Jurkat, Clone E6-1 (cell line): ENCODE data around the gene FBXO46.
"Not testable (repeated sequence)": the region's sequence is repeated elsewhere in the genome, so short reads cannot be mapped to it uniquely, and the experiment has no call there.

Source experiments
- DNase-seq: peaks from one replicate; pipeline ENCODE4 v3.0.0-alpha.2; 2011; ENCODE audit warnings: low read depth, low spot score
- H3K4me3 ChIP-seq: 2 replicates; pipeline ENCODE4 v1.5.1; 2011; ENCODE audit warnings: mild to moderate bottlenecking, low read length, control low read depth, moderate library complexity

The FBXO46 gene

DNA sequence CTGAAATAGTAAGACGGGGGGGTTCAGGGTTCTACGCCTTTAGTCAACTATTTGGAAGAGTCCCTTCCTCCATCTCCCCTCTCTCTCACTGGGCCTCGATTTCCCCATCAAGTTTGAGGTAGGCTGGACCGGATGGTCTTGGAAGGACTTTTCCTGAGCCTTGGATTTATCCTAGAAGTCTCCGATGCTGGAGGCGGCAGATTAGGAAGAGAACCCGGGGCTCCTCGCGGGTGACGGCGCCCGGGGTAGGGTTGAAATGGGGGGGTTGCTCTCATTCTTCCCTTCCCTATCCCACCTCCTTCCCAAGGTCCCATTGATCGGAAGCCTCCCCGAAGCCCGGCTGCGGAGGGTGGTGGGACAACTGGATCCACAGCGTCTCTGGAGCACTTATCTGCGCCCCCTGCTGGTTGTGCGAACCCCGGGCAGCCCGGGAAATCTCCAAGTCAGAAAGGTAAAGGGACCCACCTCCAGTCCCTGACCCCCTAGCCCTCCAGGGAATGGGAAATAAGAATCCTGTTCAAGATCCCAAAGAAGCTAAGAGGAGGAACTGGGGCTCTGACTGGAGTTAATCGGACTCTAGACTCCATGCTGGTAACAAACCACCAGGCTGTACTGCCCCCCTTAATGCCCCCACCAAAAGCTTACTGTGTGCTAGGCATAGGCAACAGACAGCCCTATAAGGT lies 37.4 kb downstream of the FBXO46 start:
- no peak for DNase-seq
- H3K4me3 ChIP-seq: peak overlapping the region; percentile 97

DNA sequence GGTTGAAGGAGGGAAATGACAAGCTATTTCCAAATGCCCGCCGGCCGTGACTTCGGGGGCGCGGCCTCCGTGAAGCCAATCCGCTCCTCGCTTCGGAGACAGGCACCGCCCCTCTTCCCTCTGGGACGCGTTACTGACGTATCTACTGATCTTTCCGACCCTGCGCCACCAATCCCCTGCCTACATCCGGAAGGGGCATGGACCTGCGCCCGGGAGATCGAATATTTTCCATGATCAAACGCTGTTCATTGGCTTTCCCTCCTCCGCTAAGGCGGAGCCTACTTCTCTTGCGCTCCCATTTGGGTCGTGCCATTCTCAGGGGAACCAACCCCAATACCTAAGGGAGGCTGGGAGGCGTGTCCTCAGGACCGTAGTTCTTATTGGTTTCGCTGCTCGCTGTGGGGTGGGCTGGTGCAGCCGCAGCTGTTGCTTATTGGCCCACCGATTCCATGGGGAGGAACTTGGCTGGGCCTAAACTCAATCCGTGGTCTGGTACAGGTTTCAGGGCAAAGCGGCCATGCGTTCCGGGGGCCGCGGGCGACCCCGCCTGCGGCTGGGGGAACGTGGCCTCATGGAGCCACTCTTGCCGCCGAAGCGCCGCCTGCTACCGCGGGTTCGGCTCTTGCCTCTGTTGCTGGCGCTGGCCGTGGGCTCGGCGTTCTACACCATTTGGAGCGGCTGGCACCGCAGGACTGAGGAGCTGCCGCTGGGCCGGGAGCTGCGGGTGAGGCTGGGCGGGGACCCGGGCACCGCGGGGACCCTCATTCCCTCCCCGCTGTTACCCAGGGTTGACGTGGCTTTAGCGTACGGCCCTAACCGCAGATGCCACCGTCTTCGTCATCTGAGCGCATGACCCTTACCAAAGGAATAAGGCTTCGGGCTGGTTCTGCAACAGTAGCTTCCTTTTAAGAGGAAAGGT lies 38.2 kb downstream of the FBXO46 start, which contains the start of gene QPCTL:
Gene QPCTL, plus strand, starts transcription at position 480 of the 919 bp plus-strand sequence. Its CDS starts 38 bp downstream, at position 518.
- H3K4me3 ChIP-seq: peak within 1 kb of the TSS; percentile 97
- DNase-seq: peak; percentile 100

DNA sequence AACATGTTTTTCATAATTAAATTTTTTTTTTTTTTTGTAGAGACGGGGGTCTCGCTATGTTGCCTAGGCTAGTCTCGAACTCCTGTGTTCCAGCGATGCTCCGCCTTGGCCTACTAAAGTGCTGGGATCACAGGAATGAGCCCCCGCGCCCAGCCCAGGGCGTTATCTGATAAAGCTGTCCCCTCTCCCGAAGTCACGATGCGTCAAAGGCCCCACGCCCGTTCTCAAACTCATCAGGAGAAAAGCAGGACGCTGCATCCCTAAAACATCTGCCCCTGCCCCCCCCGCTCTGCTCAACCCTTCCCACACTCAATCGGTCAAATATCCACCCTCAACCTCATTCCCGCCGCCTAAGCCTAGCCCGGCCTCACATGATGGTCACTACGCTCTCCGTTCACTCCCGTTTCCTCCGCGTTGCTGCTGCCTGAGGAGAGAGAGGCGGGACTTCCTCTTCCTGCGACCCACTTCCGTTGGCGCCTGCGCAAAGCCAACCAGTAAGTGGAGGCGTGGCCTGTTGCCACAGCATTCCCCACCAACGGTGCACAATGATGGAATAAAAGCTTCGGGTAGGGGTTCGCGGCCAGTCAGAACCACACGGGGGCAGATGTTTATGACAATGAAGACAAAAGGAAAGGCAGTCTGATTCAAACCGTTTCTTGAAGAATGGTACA lies 39.0 kb downstream of the FBXO46 start, which contains the start of gene SNRPD2:
Gene SNRPD2, minus strand, starts transcription at position 438 of the 671 bp plus-strand sequence. Its CDS starts 65 bp downstream, at position 373.
- peak; percentile 87 for DNase-seq
- peak within 1 kb of the TSS; percentile 97 for H3K4me3 ChIP-seq

DNA sequence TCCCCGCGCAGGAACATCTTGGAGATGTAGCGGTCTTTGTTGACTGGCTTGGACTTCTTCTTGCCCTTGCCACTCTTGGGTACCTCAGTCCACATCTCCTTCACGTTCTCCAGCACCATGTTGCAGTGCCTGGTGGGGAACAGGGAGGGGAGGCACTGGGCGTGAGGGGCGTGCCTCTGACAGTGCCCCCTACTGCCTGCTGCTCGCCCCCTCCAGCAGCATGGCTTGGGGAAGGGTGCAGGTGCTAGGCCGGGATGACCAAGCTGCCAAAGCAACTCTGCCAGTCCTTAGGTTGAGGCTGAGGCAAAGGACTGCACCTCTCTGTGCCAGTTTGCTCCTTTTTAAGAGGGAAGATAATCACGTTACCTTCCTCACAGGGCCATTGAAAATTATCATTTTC lies 43.1 kb downstream of the FBXO46 start:
- no peak for DNase-seq

DNA sequence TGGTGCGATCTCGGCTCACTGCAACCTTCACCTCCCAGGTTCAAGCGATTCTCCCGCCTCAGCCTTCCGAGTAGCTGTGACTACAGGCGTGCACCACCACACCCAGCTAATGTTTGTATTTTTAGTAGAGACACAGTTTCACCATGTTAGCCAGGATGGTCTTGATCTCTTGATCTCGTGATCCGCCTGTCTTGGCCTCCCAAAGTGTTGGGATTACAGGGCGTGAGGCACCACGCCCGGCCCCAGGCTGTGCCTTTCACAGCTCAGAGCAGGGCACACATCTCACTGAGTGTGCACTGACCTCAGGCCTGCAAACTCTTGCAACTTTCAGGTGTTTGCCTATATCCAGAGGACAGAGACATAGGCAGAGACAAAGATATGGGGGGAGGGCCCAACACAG lies 45.7 kb downstream of the FBXO46 start:
- not testable (repeated sequence) for DNase-seq

More for the DNA sequence above, 43.1 kb downstream of the FBXO46 start:
- H3K4me3 ChIP-seq: no peak overlapping the region

DNA sequence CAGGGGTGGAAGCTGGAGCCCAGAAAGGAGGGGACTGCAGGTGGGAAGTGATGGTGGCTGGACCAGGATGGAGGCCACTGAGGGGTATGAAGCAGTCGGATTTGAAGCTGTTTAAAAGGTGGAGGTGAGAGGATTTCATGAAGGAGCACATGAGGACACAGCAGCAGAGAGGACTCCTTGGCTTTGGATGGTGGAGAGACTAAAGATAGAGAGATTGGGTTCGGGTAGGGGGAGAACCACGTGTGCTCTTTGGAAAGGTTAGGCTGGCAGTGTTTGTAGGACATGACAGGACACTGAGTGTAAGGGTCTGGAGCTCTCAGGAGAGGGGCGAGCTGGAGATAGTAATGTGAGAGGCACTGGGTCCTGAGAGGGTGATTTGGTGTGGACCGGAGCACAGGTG lies 47.8 kb downstream of the FBXO46 start:
- H3K4me3 ChIP-seq: no peak overlapping the region
- no peak for DNase-seq

More for the DNA sequence above, 45.7 kb downstream of the FBXO46 start:
- H3K4me3 ChIP-seq: not testable (repeated sequence)

DNA sequence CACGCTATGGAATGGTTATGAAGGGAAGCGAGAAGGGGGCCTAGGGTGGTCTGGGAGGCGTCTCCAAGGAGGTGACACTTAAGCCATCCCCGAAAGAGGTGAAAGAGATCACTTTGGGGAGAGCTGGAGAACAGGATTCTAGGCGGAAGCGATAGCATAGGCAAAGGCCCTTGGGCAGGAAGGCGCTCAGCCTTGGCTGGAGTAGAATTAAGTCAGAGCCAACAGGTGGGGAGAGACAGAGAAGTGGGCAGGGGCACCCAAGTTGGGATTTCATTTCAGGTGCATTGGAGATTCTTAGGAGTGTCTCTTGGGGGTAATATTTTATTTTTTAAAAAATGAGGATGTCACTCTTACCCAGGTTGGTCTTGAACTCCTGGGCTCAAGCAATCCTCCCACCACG lies 48.6 kb downstream of the FBXO46 start:
- no peak for DNase-seq
- no peak overlapping the region for H3K4me3 ChIP-seq

DNA sequence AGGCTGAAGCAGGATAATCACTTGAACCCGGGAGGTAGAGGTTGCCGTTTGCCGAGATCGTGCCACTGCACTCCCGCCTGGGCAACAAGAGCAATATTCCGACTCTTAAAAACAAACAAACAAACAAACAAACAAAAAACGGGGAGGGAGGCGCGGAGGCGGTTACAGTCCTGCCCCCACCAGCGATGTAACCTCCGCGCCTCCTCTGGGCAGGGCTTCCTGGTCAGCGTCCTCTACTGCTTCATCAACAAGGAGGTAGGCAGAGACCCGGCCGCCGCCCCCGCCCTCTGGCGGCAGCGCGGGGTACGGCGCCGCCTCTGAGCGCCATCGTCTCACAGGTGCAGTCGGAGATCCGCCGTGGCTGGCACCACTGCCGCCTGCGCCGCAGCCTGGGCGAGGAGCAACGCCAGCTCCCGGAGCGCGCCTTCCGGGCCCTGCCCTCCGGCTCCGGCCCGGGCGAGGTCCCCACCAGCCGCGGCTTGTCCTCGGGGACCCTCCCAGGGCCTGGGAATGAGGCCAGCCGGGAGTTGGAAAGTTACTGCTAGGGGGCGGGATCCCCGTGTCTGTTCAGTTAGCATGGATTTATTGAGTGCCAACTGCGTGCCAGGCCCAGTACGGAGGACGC lies 49.2 kb downstream of the FBXO46 start:
- H3K4me3 ChIP-seq: peak overlapping the region; percentile 44
- DNase-seq: peak; percentile 71

DNA sequence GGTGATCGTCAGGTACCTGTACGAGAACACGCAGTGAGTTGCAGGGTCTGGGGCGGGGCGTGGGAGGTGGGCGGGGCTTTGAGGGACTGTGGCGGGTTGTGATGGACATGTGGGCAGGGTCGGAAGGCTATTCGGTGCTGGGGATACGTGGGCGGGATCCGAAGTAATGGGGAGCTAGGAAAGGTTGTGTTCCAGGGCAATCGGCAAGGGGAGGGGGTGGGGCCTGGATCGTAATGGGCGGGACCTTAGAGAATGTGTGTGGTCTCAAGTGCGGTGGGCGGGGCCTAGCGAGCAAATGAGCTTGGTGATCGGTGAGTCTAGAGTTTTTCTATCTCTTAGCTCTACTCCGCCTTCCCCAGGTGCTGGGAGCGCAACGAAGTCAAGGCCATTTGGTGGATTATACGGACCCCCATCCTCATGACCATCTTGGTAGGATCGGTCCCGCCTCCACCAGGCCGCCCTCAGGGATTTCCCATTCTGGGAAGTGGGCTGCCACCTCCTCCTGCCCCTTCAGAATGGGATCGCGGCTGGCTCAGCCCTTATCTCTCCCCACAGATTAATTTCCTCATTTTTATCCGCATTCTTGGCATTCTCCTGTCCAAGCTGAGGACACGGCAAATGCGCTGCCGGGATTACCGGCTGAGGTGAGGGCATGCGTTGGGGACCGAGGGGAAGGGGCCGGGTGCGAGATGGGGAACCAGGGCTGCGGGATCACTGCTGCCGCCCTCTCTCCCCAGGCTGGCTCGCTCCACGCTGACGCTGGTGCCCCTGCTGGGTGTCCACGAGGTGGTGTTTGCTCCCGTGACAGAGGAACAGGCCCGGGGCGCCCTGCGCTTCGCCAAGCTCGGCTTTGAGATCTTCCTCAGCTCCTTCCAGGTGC lies 53.1 kb downstream of the FBXO46 start:
- no peak overlapping the region for H3K4me3 ChIP-seq
- DNase-seq: no peak

DNA sequence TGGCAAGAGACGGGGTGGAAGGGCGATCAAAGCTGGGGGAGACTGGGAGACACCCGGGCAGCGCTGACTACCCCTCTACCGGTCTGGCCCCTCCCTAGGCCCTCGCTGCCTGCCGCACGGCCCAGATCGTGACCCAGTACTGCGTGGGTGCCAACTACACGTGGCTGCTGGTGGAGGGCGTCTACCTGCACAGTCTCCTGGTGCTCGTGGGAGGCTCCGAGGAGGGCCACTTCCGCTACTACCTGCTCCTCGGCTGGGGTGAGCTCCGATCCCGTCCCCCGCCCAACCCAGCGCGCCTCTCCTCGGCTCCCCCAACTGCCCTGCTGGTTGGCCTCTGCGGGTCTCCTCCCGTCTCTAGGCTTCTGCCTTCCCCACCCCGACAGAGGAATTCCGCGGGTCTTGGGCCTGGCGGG lies 53.8 kb downstream of the FBXO46 start:
- DNase-seq: no peak
- no peak overlapping the region for H3K4me3 ChIP-seq

DNA sequence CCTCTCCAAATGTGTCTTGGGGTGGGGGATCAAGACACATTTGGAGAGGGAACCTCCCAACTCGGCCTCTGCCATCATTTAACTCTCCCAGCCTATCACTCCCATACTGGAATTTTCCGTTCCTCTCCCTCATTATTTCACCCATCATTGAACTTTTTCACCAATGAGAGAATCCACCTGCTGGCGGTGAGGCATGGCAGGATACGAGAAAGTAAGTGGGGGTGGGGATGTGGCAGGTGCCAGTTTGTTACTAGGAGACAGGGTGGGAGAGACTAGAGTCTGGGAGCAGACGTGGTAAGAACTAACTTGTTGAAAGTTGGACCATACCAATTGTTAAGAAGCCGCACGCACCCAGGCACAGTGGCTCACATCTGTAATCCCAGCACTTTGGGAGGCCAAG lies 55.8 kb downstream of the FBXO46 start:
- no peak overlapping the region for H3K4me3 ChIP-seq
- DNase-seq: no peak

DNA sequence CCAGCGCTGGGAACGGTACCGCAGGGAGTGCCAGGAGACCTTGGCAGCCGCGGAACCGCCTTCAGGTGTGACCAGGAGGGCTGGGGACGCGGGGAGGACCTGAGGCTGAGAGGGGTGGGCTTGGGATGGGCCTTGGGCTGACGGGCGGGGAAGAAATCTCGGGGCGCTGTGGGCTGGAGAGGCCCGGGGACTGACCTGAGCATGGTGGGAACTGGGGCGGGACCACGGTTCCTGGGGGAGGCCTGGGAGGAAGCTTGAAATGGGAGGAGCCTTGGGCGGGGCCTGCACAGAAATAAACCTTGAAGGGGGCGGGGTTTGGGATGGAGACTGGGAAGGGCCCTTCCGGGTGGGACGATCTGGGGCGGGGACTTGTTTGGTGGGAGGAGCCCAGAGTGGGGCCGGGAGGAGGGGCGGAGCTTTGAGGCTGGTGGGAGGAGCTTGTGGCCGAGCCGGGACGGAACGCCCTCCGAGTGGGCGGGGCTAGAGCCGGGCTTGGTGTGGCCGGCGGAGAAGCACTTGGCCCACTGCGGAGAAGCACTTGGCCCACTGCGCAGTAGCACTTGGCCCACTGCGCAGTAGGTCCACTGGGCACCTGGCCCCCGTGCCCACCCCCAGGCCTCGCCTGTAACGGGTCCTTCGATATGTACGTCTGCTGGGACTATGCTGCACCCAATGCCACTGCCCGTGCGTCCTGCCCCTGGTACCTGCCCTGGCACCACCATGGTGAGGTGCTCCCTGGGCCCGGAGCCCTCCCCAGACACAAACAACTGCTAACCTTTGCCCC lies 59.8 kb downstream of the FBXO46 start:
- no peak for DNase-seq
- H3K4me3 ChIP-seq: no peak overlapping the region

DNA sequence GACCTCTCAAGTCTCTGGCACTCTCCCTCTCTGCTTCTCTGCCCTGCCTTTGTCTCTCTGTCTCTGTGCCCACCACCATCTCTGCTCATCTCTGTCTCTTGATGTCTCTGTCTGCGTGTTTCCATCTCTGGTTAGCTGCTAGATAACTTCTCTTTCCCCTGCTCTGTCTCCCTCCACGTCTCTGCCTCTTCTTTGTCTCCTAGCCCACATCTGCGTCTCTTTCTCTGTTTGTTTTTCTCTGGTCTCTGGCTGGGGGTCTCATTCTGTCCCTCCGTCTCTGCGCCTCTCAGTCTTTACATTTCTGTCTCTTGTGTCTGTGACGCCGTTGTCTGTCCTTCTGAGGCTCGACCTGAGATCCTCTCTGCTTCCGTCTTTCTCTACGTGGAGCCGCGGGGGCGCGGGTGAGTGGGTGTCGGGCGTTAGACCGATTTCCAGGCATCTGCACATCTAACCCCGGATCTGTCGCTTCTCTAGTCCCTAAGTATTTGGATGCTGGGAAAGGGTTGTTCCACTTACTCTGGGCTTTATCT lies 62.3 kb downstream of the FBXO46 start:
- H3K4me3 ChIP-seq: peak overlapping the region; percentile 66
- DNase-seq: no peak

DNA sequence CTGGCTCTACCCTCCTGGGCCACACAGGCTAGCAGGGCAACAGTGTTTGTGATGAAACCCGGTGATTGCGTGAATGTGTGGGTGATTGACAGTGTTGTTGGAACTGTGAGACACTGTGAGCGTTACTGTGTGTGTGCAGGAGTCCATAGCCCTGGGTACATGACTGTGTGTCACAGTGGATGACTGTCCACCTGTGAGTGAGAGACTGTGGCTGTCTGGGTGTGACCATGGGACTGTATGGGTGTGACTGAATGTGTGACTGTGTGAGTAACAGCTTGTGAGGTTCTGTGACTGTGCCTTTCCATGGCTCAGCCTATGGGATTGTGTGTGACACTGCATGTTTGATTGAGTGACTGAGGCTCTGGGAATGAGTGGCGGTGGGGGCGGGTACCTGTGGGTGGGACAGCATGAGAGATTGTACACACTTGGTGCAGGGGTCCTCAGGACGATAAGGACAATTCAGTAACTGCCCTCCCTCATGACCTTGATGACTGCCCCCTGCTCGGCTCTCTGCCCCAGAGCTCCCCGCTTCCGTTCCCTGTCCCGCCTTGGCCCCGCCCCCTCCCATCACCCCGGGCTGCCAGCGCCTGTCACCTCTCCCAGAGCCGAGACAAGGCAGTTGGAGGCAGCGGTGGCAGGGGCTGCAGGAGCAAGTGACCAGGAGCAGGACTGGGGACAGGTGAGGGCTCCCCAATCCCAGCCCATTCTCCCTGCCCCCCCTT lies 62.9 kb downstream of the FBXO46 start, which contains the start of gene GIPR:
Gene GIPR, plus strand, starts transcription at position 602 of the 722 bp plus-strand sequence. CDS start 1,300 bp downstream, outside the sequence.
- H3K4me3 ChIP-seq: peak within 1 kb of the TSS; percentile 66
- DNase-seq: no peak

DNA sequence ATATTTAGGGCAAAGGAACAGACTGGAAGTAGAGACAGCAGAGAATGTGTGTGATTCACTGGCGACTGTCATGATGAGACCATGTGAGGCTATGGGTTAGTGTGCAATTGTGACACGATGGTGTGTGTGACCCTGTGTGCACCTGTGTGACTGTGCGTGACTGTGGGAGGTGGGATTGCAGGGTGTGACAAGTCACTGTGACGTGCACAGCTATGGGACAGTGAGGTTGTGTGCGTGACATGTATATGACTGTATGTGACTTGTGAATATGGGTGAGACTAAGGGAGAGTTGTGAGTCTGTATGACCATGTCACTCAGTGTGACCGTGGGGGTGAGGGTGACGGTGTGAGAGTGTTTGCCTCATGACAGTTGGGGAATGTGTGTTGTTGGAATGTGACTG lies 66.1 kb downstream of the FBXO46 start:
- no peak for DNase-seq
- H3K4me3 ChIP-seq: no peak overlapping the region

DNA sequence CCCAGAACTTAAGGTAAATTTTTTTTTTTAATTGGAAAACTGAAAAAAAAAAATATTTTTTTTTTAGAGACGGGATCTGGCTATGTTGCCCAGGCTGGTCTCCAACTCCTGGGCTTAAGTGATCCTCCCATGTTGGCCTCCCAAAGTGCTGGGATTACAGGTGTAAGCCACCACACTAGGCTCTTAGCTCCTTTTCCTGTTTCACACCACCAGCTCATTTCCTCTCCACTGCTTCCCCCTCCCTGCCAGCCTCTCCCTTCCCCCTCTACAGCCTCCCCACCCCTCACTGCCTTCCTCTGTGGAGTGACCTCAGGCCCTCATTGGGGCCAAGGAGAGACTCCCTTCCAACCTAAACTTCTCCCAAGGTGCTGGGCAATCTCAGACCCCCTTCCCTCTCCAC lies 66.9 kb downstream of the FBXO46 start:
- DNase-seq: no peak
- H3K4me3 ChIP-seq: no peak overlapping the region
